Measurements from ENCODE around the gene WWTR1.

DNA sequence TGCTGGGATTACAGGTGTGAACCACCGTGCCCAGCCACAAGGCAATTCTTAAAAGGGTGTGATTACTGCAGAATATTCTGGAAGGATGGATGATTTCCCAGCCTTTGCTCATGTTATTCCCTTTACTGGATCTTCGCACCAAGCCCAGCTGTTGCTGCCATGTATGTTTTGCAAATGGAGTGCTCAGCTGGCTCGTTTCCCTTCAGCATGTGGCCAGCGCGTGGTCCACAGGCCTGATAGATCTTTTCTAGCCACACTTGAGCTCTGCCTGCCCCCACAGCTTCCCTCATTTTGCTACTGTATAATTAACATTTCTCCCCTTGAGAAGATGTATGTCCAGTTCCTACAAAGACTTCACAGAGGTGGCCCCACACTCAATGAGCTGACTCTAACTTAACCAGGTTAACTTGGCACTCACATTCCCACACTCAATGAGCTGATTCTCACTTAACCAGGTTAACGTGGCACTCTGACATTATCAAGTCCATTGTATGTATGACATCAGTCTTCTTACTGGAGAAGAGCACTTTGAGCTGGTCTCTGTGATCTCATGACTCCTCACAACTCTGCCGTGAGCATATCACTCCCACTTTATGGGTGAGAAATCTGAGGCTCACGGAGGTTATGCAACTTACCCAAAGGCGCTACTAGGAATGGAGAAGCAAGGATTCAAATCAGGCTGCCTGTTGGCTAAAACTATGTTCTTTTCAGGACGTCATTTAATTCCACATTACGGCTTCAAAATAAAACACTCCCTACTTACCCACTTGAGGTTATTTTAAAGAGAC is 134.1 kb downstream of the WWTR1 start:
- TF ChIP-seq, protein P1, sequence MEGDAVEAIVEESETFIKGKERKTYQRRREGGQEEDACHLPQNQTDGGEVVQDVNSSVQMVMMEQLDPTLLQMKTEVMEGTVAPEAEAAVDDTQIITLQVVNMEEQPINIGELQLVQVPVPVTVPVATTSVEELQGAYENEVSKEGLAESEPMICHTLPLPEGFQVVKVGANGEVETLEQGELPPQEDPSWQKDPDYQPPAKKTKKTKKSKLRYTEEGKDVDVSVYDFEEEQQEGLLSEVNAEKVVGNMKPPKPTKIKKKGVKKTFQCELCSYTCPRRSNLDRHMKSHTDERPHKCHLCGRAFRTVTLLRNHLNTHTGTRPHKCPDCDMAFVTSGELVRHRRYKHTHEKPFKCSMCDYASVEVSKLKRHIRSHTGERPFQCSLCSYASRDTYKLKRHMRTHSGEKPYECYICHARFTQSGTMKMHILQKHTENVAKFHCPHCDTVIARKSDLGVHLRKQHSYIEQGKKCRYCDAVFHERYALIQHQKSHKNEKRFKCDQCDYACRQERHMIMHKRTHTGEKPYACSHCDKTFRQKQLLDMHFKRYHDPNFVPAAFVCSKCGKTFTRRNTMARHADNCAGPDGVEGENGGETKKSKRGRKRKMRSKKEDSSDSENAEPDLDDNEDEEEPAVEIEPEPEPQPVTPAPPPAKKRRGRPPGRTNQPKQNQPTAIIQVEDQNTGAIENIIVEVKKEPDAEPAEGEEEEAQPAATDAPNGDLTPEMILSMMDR (conservative IDR thresholded peaks at IDR 0.05; ENCODE audit: low read depth in 2 of 2) = no peak
- no peak for TF ChIP-seq EZH2 (IDR thresholded peaks at IDR 0.05; ENCODE audit: low read depth, unreplicated experiment)
- TF ChIP-seq POLR2AphosphoS5 (IDR thresholded peaks at IDR 0.05; ENCODE audit: low read depth) = no peak
- TF ChIP-seq ZNF114 (CRISPR knock-in tag; IDR thresholded peaks at IDR 0.05) = no peak
- TF ChIP-seq, protein P2, sequence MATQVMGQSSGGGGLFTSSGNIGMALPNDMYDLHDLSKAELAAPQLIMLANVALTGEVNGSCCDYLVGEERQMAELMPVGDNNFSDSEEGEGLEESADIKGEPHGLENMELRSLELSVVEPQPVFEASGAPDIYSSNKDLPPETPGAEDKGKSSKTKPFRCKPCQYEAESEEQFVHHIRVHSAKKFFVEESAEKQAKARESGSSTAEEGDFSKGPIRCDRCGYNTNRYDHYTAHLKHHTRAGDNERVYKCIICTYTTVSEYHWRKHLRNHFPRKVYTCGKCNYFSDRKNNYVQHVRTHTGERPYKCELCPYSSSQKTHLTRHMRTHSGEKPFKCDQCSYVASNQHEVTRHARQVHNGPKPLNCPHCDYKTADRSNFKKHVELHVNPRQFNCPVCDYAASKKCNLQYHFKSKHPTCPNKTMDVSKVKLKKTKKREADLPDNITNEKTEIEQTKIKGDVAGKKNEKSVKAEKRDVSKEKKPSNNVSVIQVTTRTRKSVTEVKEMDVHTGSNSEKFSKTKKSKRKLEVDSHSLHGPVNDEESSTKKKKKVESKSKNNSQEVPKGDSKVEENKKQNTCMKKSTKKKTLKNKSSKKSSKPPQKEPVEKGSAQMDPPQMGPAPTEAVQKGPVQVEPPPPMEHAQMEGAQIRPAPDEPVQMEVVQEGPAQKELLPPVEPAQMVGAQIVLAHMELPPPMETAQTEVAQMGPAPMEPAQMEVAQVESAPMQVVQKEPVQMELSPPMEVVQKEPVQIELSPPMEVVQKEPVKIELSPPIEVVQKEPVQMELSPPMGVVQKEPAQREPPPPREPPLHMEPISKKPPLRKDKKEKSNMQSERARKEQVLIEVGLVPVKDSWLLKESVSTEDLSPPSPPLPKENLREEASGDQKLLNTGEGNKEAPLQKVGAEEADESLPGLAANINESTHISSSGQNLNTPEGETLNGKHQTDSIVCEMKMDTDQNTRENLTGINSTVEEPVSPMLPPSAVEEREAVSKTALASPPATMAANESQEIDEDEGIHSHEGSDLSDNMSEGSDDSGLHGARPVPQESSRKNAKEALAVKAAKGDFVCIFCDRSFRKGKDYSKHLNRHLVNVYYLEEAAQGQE (IDR thresholded peaks at IDR 0.05; ENCODE audit: unreplicated experiment) = no peak
- no peak for TF ChIP-seq JUNB (IDR thresholded peaks at IDR 0.05; ENCODE audit: unreplicated experiment)
- TF ChIP-seq CREB1 (CRISPR knock-in tag; IDR thresholded peaks at IDR 0.05; ENCODE audit: low read depth) = no peak
- no peak for TF ChIP-seq STAT1 (IDR thresholded peaks at IDR 0.05; ENCODE audit: unreplicated experiment)
- no peak for TF ChIP-seq EZH2phosphoT487 (IDR thresholded peaks at IDR 0.05; ENCODE audit: unreplicated experiment)
- no peak for TF ChIP-seq ZNF331 (CRISPR knock-in tag; IDR thresholded peaks at IDR 0.05; ENCODE audit: low read depth)
- no peak for TF ChIP-seq NANOG (IDR thresholded peaks at IDR 0.05; ENCODE audit: borderline replicate concordance)

All from GM23338 (cell line).